Heart left ventricle (tissue), 16 donors: Measurements from ENCODE around the gene MZT2A. TPM values are rescaled to one million over a fixed set of nuclear protein-coding genes. Genes with fewer than 3 reads are reported as not detected.
"Not testable (repeated sequence)": the region's sequence is repeated elsewhere in the genome, so short reads cannot be mapped to it uniquely, and the experiment has no call there.

Experiments used
- ATAC-seq, 4 donors: fragments of 200-7000 bp; cut with Tn5 transposase; one replicate each; pipeline ENCODE4 v1.9.1; 2020 to 2022; ENCODE audit warnings: moderate library complexity in 4 of 4, mild to moderate bottlenecking in 3 of 4, moderate number of reproducible peaks in 1 of 4
- DNase-seq, 5 donors: peaks; one replicate each; pipeline ENCODE4 v3.0.0-alpha.2; 2020
- H3K27ac ChIP-seq, 12 donors: fragments of 200-600 bp; sonication (generic) in 4 of 12; one replicate each; pipeline versions ENCODE4 v1.5.0 to v1.8.0; 2016 to 2022; ENCODE audit warnings: mild to moderate bottlenecking in 2 of 12
- H3K27me3 ChIP-seq, 9 donors: fragments of 200-600 bp; sonication (generic) in 2 of 9; one replicate each; pipeline versions ENCODE4 v1.5.1 to v1.8.0; 2016 to 2022; ENCODE audit warnings: mild to moderate bottlenecking in 3 of 9
- H3K36me3 ChIP-seq, 9 donors: fragments of 200-600 bp; sonication (generic) in 2 of 9; one replicate each; pipeline versions ENCODE4 v1.5.0 to v1.8.0; 2018 to 2022; ENCODE audit warnings: mild to moderate bottlenecking in 2 of 9
- H3K4me1 ChIP-seq, 12 donors: fragments of 200-600 bp; sonication (generic) in 4 of 12; one replicate each; pipeline versions ENCODE4 v1.5.0 to v1.8.0; 2016 to 2022; ENCODE audit warnings: mild to moderate bottlenecking in 3 of 12
- H3K4me3 ChIP-seq, 12 donors: fragments of 200-600 bp; sonication (generic) in 4 of 12; one replicate each; pipeline versions ENCODE4 v1.5.0 to v1.8.0; 2017 to 2022; ENCODE audit warnings: mild to moderate bottlenecking in 9 of 12, moderate library complexity in 4 of 12
- H3K9me3 ChIP-seq, 12 donors: fragments of 200-600 bp; sonication (generic) in 4 of 12; one replicate each; pipeline versions ENCODE4 v1.5.0 to v1.8.0; 2016 to 2022; ENCODE audit warnings: mild to moderate bottlenecking in 1 of 12
- POLR2A ChIP-seq, 2 donors: fragments of 450-650 bp; IDR thresholded peaks; one replicate each; pipeline ENCODE4 v1.6.1; 2017; ENCODE audit warnings: antibody characterized with exemption in 2 of 2, mild to moderate bottlenecking in 2 of 2, moderate library complexity in 2 of 2
- WGBS, 4 donors: extraction: QIAGEN DNeasy Blood & Tissue Kit in 2 of 4; methylation state at CpG; one replicate each; pipeline versions ENCODE4 v1.1.5 to v1.1.7; 2013 to 2018; 5-methylcytosine and 5-hydroxymethylcytosine counted together
- intact Hi-C, 10 donors: fragments of 100-400 bp; cut with DNase I; formaldehyde crosslinking; loops; one replicate each; pipeline versions ENCODE4 v1.11.1 to v1.14.2; 2022
- polyA plus RNA-seq, 2 donors: library from polyadenylated mRNA; stranded (reverse); fragments of 200-250 nt; gene quantifications; one replicate each; pipeline ENCODE4 v1.2.3, GENCODE V29; 2013
- total RNA-seq, 9 donors: library from RNA; depleted of rRNA in 2 of 9; stranded (reverse); fragments of >200 nt in 2 of 9; fragmentation: NEBNext Ultra II Directional in 3 of 9; extraction: Animal tissue kit (Norgen Biotek cat#: 25700) in 3 of 9; gene quantifications; one replicate each; pipeline versions ENCODE4 v1.1.0 to v1.2.4, GENCODE V29; 2016 to 2023
- TF ChIP-seq, protein P1 (sequence below), 12 donors: fragments of 200-600 bp; sonication (generic) in 4 of 12; IDR thresholded peaks; one replicate each; pipeline versions ENCODE4 v1.5.0 to v1.8.0; 2018 to 2022; ENCODE audit warnings: antibody characterized with exemption in 12 of 12, mild to moderate bottlenecking in 5 of 12
- donor health status: ischemic (EF 13 %, LVEDD 7.1; RV severe dilation, severe dysfunction).
- donor health status: healthy with polysubstance abuse.
- donor health status: DM: no; HTN: yes; CAD: no.
- donor health status: DM: no; HTN: no; CAD: no.
- donor health status: ischemic (EF 25% LVEDD 6.9; RV normal size, moderate dysfunction).
- donor health status: ischemic (EF 25% LVEDD 5.7; RV mildly dilated, moderate dysfunction).
- donor health status: healthy.
- donor health status: DM: yes; HTN: yes; CAD: no.
- donor health status: ischemic (EF 35%, LVEDD 5.7; RV mildly dilated, moderate dysfunction).
- donor health status: nonischemic (EF 11% LVEDD 7.7; RV severe dilation, severe dysfunction).
- donor health status: DM: yes; HTN: yes; CAD: no.
- donor health status: PGD.
- donor health status: ischemic (EF 29% LVEDD 5.4; RV normal size, mild dysfunction).
- donor health status: nonischemic (EF 23%, LVEDD 6.1; RV moderate dilation, normal function).

The MZT2A gene
- total and polyA plus RNA-seq, 11 donors = 112 to 438 (median 203) TPM

- peak; percentile 30 to 74 (median 57) for ATAC-seq
- intact Hi-C loops = loop anchor here in 2 of 10 donors (10.0 kb wide), 1 partner anchor 97 kb away; no protein-coding TSS in a partner anchor
- WGBS, 4 donors = 77 to 81% (median 81%) methylated on average over 21 to 22 of the region's 22 CpGs
- peak overlapping the region in 1 of 12 donors; percentile 37 for H3K27ac ChIP-seq
- H3K4me1 ChIP-seq, H3K9me3 ChIP-seq, H3K4me3 ChIP-seq, H3K27me3 ChIP-seq: not testable (repeated sequence)
- H3K36me3 ChIP-seq = peaks cover 0 to 58% (median 48%) of the 10 kb centered on the region in 9 donors
- DNase-seq = peak in 2 of 5 donors; percentile 51 to 64
These were observed 19.2 kb upstream of the MZT2A start for GRCh38 chr2:131511291-131511968.

GRCh38 chr2:131509615-131510014 is 17.4 kb upstream of the MZT2A start:
- no peaks in the 10 kb centered on the region for H3K9me3 ChIP-seq
- no peaks in the 10 kb centered on the region for H3K27me3 ChIP-seq
- peaks cover 0 to 74% (median 62%) of the 10 kb centered on the region in 9 donors for H3K36me3 ChIP-seq
- DNase-seq (peak in 1 of 5 donors; percentile 53), ATAC-seq (no peak)
- intact Hi-C loops = loop anchor here in 2 of 10 donors (10.0 kb wide), 1 partner anchor 95 kb away; no protein-coding TSS in a partner anchor
- H3K4me1 ChIP-seq = no peaks in the 10 kb centered on the region
- H3K27ac ChIP-seq = no peak overlapping the region
- TF ChIP-seq, protein P1, sequence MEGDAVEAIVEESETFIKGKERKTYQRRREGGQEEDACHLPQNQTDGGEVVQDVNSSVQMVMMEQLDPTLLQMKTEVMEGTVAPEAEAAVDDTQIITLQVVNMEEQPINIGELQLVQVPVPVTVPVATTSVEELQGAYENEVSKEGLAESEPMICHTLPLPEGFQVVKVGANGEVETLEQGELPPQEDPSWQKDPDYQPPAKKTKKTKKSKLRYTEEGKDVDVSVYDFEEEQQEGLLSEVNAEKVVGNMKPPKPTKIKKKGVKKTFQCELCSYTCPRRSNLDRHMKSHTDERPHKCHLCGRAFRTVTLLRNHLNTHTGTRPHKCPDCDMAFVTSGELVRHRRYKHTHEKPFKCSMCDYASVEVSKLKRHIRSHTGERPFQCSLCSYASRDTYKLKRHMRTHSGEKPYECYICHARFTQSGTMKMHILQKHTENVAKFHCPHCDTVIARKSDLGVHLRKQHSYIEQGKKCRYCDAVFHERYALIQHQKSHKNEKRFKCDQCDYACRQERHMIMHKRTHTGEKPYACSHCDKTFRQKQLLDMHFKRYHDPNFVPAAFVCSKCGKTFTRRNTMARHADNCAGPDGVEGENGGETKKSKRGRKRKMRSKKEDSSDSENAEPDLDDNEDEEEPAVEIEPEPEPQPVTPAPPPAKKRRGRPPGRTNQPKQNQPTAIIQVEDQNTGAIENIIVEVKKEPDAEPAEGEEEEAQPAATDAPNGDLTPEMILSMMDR (IDR thresholded peaks at IDR 0.05) = no peak
- TF ChIP-seq POLR2A (IDR thresholded peaks at IDR 0.05) = no peak
- no peak overlapping the region for H3K4me3 ChIP-seq
- 72 to 100% (median 92%) methylated on average over 1 to 9 of the region's 9 CpGs for WGBS, 4 donors

GRCh38 chr2:131504082-131504750 is 12.0 kb upstream of the MZT2A start:
- intact Hi-C loops, H3K9me3 ChIP-seq, H3K4me3 ChIP-seq, ATAC-seq, H3K27ac ChIP-seq, H3K27me3 ChIP-seq, H3K4me1 ChIP-seq: not testable (repeated sequence)
- peak in 1 of 5 donors; percentile 33 for DNase-seq
- 87 to 92% (median 89%) methylated on average over 7 of the region's 7 CpGs for WGBS, 4 donors
- peaks cover 0 to 100% (median 84%) of the 10 kb centered on the region in 9 donors for H3K36me3 ChIP-seq

GRCh38 chr2:131503587-131503986 is 11.4 kb upstream of the MZT2A start:
- ATAC-seq, H3K4me3 ChIP-seq, H3K27me3 ChIP-seq, H3K27ac ChIP-seq, DNase-seq, intact Hi-C loops, H3K9me3 ChIP-seq, H3K4me1 ChIP-seq: not testable (repeated sequence)
- whole genome bisulfite sequencing, 4 donors = 93 to 98% (median 96%) methylated on average over 4 of the region's 4 CpGs
- peaks cover 0 to 100% (median 79%) of the 10 kb centered on the region in 9 donors for H3K36me3 ChIP-seq

GRCh38 chr2:131498321-131498973 is 6.2 kb upstream of the MZT2A start:
- DNase-seq (peak in 2 of 5 donors; percentile 25 to 56), ATAC-seq (peak; percentile 78 to 91 (median 89))
- peaks cover 0 to 64% (median 39%) of the 10 kb centered on the region in 9 donors for H3K36me3 ChIP-seq
- H3K27ac ChIP-seq = peak overlapping the region in 11 of 12 donors; percentile 34 to 76 (median 51)
- not testable (repeated sequence) for H3K27me3 ChIP-seq, H3K4me3 ChIP-seq, H3K9me3 ChIP-seq
- intact Hi-C loops = loop anchor here in 3 of 10 donors (10.0 kb wide), 3 partner anchors 84 to 344 kb away; no protein-coding TSS in a partner anchor
- H3K4me1 ChIP-seq = peaks cover 2 to 49% (median 20%) of the 10 kb centered on the region in 12 donors
- 46 to 80% (median 66%) methylated on average over 7 to 8 of the region's 8 CpGs for WGBS, 4 donors

GRCh38 chr2:131495506-131495905 is 3.3 kb upstream of the MZT2A start:
- Histone ChIP-seq H3K4me1 (peaks cover 2 to 58% (median 24%) of the 10 kb centered on the region in 12 donors), H3K36me3 (peaks cover 0 to 35% (median 18%) of the 10 kb centered on the region in 9 donors), H3K27ac (peak overlapping the region in 1 of 12 donors; percentile 16)
- not testable (repeated sequence) for DNase-seq, ATAC-seq, H3K9me3 ChIP-seq, H3K27me3 ChIP-seq, H3K4me3 ChIP-seq
- intact Hi-C loops = loop anchor here in 3 of 10 donors (10.0 kb wide), 3 partner anchors 81 to 341 kb away; no protein-coding TSS in a partner anchor
- WGBS, 4 donors = 52 to 82% (median 70%) methylated on average over 1 of the region's 1 CpG
